WTC11 (cell line): ENCODE data around the gene FRRS1. TPM values are rescaled to one million over a fixed set of nuclear protein-coding genes. Genes with fewer than 3 reads are reported as not detected.

Experiments used
- ATAC-seq: fragments of 200-7000 bp; cut with Tn5 transposase; 2 replicates; pipeline ENCODE4 v1.10.0; 2021; ENCODE audit warnings: mild to moderate bottlenecking, moderate library complexity
- Bru-seq: library from RNA; stranded (reverse); fragments of 400-500 nt; gene quantifications from one replicate; lab custom pipeline; 2021; lab: Mats Ljungman, UMichigan
- CTCF ChIA-PET: fragments of 300-600 bp; sonication (Branson Sonifier 250); formaldehyde crosslinking; loops from one replicate; lab custom pipeline; 2021; ENCODE audit warnings: antibody characterized with exemption; lab: Charles Lee
- POLR2A ChIA-PET: fragments of 350-600 bp; sonication (Branson Sonifier 250); formaldehyde crosslinking; loops from one replicate; lab custom pipeline; 2021; ENCODE audit warnings: antibody characterized with exemption; lab: Charles Lee
- DNase-seq: peaks from one replicate; pipeline ENCODE4 v3.0.0; 2021; ENCODE audit warnings: low spot score
- H3K27ac Mint-ChIP-seq: 2 replicates; pipeline ENCODE4 v1.8.0; 2021; ENCODE audit warnings: mixed read lengths
- H3K27me3 Mint-ChIP-seq: 2 replicates; pipeline ENCODE4 v1.8.0; 2021; ENCODE audit warnings: low read depth, mild to moderate bottlenecking, moderate library complexity, mixed read lengths
- H3K36me3 Mint-ChIP-seq: 2 replicates; pipeline ENCODE4 v1.8.0; 2021; ENCODE audit warnings: mixed read lengths
- H3K4me1 Mint-ChIP-seq: 2 replicates; pipeline ENCODE4 v1.8.0; 2022; ENCODE audit warnings: mixed read lengths
- H3K4me3 Mint-ChIP-seq: 2 replicates; pipeline ENCODE4 v1.8.0; 2021; ENCODE audit warnings: mild to moderate bottlenecking, moderate library complexity, mixed read lengths
- H3K9me3 Mint-ChIP-seq: 2 replicates; pipeline ENCODE4 v1.8.0; 2021; ENCODE audit warnings: mixed read lengths
- CREM ChIP-seq: sonication (generic); formaldehyde crosslinking; IDR thresholded peaks from 2 replicates; pipeline ENCODE4 v1.8.1; 2022; ENCODE audit warnings: mild to moderate bottlenecking, missing genetic modification reagents, moderate library complexity
- EMX1 ChIP-seq: fragments of 250-450 bp; sonication (Bioruptor Pico); IDR thresholded peaks from 2 replicates; pipeline ENCODE4 v1.8.0; 2021; ENCODE audit warnings: mild to moderate bottlenecking
- GABPB1 ChIP-seq: sonication (generic); formaldehyde crosslinking; IDR thresholded peaks from 2 replicates; pipeline ENCODE4 v1.8.1; 2023; ENCODE audit warnings: mild to moderate bottlenecking, missing genetic modification reagents
- GRHL2 ChIP-seq: fragments of 250-450 bp; sonication (Bioruptor Pico); IDR thresholded peaks from 2 replicates; pipeline ENCODE4 v1.8.0; 2022; ENCODE audit warnings: mild to moderate bottlenecking, moderate library complexity; ENCODE audit not compliant: insufficient replicate concordance, severe bottlenecking
- JAZF1 ChIP-seq: fragments of 250-450 bp; sonication (Bioruptor Pico); IDR thresholded peaks from 2 replicates; pipeline ENCODE4 v1.9.0; 2021; ENCODE audit warnings: moderate library complexity, mild to moderate bottlenecking, inconsistent platforms
- MYBL2 ChIP-seq: sonication (generic); formaldehyde crosslinking; IDR thresholded peaks from 2 replicates; pipeline ENCODE4 v1.8.1; 2023; ENCODE audit warnings: mild to moderate bottlenecking, moderate library complexity, missing genetic modification reagents
- NFATC4 ChIP-seq: fragments of 250-450 bp; sonication (Bioruptor Pico); IDR thresholded peaks from 2 replicates; pipeline ENCODE4 v1.9.0; 2021; ENCODE audit warnings: mild to moderate bottlenecking
- NFYB ChIP-seq: sonication (generic); formaldehyde crosslinking; conservative IDR thresholded peaks from 2 replicates; pipeline ENCODE4 v1.8.0; 2022; ENCODE audit warnings: low read depth, missing genetic modification reagents
- NR3C1 ChIP-seq: sonication (generic); formaldehyde crosslinking; conservative IDR thresholded peaks from 2 replicates; pipeline ENCODE4 v1.8.1; 2023; ENCODE audit warnings: low read depth, mild to moderate bottlenecking, missing genetic modification reagents
- TEAD4 ChIP-seq: sonication (generic); formaldehyde crosslinking; IDR thresholded peaks from 2 replicates; pipeline ENCODE4 v1.8.0; 2022; ENCODE audit warnings: mild to moderate bottlenecking, missing genetic modification reagents
- ZBTB21 ChIP-seq: sonication (generic); formaldehyde crosslinking; IDR thresholded peaks from 2 replicates; pipeline ENCODE4 v1.8.1; 2023; ENCODE audit warnings: mild to moderate bottlenecking, missing genetic modification reagents, borderline replicate concordance
- long read RNA-seq, 3 experiments: library from RNA in 1 of 3; library from capped mRNA in 1 of 3; library from polyadenylated mRNA in 1 of 3; unstranded in 2 of 3; stranded (forward) in 1 of 3; transcript quantifications; one replicate each; pipeline ENCODE4 v2.0.0, GENCODE V29; 2021
- total RNA-seq: library from RNA; stranded (reverse); gene quantifications from 3 replicates; pipeline ENCODE4 v1.2.3, GENCODE V29; 2021
- TF ChIP-seq, protein P1 (sequence below): sonication (generic); formaldehyde crosslinking; IDR thresholded peaks from 2 replicates; pipeline ENCODE4 v1.8.0; 2022; ENCODE audit warnings: mild to moderate bottlenecking, missing genetic modification reagents
- TF ChIP-seq, protein P2 (sequence below): fragments of 250-450 bp; sonication (Bioruptor Pico); IDR thresholded peaks from 2 replicates; pipeline ENCODE4 v1.9.0; 2021; ENCODE audit warnings: moderate library complexity, mild to moderate bottlenecking, inconsistent platforms, borderline replicate concordance
- TF ChIP-seq, protein P3 (sequence below): sonication (generic); formaldehyde crosslinking; IDR thresholded peaks from 2 replicates; pipeline ENCODE4 v1.8.1; 2022; ENCODE audit warnings: low read depth, mild to moderate bottlenecking, moderate library complexity, missing genetic modification reagents, borderline replicate concordance
- TF ChIP-seq, protein P4 (sequence below): sonication (generic); formaldehyde crosslinking; IDR thresholded peaks from 2 replicates; pipeline ENCODE4 v1.8.0; 2023; ENCODE audit warnings: mild to moderate bottlenecking, missing genetic modification reagents
- TF ChIP-seq, protein P5 (sequence below): sonication (generic); formaldehyde crosslinking; IDR thresholded peaks from 2 replicates; pipeline ENCODE4 v1.8.1; 2022; ENCODE audit warnings: mild to moderate bottlenecking, moderate library complexity, missing genetic modification reagents
- TF ChIP-seq, protein P6 (sequence below): sonication (generic); formaldehyde crosslinking; IDR thresholded peaks from 2 replicates; pipeline ENCODE4 v1.8.1; 2023; ENCODE audit warnings: mild to moderate bottlenecking, missing genetic modification reagents, moderate library complexity
- TF ChIP-seq, protein P7 (sequence below): sonication (generic); formaldehyde crosslinking; IDR thresholded peaks from 2 replicates; pipeline ENCODE4 v1.8.1; 2022; ENCODE audit warnings: low read depth, missing genetic modification reagents, borderline replicate concordance

Gene FRRS1, protein sequence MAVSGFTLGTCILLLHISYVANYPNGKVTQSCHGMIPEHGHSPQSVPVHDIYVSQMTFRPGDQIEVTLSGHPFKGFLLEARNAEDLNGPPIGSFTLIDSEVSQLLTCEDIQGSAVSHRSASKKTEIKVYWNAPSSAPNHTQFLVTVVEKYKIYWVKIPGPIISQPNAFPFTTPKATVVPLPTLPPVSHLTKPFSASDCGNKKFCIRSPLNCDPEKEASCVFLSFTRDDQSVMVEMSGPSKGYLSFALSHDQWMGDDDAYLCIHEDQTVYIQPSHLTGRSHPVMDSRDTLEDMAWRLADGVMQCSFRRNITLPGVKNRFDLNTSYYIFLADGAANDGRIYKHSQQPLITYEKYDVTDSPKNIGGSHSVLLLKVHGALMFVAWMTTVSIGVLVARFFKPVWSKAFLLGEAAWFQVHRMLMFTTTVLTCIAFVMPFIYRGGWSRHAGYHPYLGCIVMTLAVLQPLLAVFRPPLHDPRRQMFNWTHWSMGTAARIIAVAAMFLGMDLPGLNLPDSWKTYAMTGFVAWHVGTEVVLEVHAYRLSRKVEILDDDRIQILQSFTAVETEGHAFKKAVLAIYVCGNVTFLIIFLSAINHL
- total RNA-seq (6.0 to 6.2 TPM (median 6.1 TPM) in 3 replicates), Bru-seq, nascent RNA (percentile 60 among the genes with signal in this experiment)
- long read RNA-seq, experiment 1, partial matches to known transcripts, result 1 of 5 reads
- long read RNA-seq, experiment 1, other reads (novel, unspliced or antisense), result 2 of 5 reads
- long read RNA-seq, experiment 2, partial matches to known transcripts, result 1 of 2 reads
- long read RNA-seq, experiment 2, other reads (novel, unspliced or antisense), result 1 of 2 reads
- long read RNA-seq, experiment 3, result 0 reads

DNA sequence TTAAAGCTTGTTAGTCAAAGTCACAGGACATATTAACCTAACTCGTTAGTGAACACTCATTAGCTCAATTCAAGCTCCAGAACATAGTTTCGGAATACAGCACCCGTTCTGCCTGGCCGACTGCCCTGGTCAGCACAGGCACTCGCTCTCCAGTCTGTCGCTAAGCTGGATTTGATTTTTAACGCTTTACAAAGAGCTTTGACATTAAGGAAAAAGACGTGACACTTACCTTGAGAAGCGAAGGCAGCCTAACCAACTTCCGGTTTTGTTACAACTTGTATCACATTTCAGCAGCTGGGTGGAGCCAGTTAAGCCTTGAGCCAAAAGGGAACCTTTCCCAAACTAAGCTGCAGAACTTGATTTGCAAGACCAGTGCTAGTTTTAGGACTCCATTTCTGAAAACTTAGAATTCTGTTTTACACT lies at the start of gene FRRS1:
Gene FRRS1, minus strand, starts transcription at position 258 of the 423 bp plus-strand sequence. CDS start 17,867 bp downstream, outside the sequence.
- H3K9me3 Mint-ChIP-seq, result no peaks in the 10 kb centered on the region
- peak within 1 kb of the TSS; percentile 85 for H3K4me3 Mint-ChIP-seq
- ChIA-PET CTCF (interaction anchor here (0.7 to 1.4 kb wide), 2 partner anchors 12 to 37 kb away, joined by 3 to 5 read pairs; no protein-coding TSS in a partner anchor), POLR2A (no interaction called here)
- ATAC-seq (peak; percentile 91), DNase-seq (peak; percentile 48)
- H3K27me3 Mint-ChIP-seq, result peaks cover 18% of the 10 kb centered on the region
- H3K27ac Mint-ChIP-seq, result peak within 1 kb of the TSS; percentile 89
- 0 out of 2 replicates have a peak, but pooled peaks cover under 1% of the 10 kb centered on the region for H3K36me3 Mint-ChIP-seq
- peaks cover 34% of the 10 kb centered on the region for H3K4me1 Mint-ChIP-seq
- no peak for TF ChIP-seq NR3C1 (CRISPR knock-in tag)
- TF ChIP-seq, protein P1, sequence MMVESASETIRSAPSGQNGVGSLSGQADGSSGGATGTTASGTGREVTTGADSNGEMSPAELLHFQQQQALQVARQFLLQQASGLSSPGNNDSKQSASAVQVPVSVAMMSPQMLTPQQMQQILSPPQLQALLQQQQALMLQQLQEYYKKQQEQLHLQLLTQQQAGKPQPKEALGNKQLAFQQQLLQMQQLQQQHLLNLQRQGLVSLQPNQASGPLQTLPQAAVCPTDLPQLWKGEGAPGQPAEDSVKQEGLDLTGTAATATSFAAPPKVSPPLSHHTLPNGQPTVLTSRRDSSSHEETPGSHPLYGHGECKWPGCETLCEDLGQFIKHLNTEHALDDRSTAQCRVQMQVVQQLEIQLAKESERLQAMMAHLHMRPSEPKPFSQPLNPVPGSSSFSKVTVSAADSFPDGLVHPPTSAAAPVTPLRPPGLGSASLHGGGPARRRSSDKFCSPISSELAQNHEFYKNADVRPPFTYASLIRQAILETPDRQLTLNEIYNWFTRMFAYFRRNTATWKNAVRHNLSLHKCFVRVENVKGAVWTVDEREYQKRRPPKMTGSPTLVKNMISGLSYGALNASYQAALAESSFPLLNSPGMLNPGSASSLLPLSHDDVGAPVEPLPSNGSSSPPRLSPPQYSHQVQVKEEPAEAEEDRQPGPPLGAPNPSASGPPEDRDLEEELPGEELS (CRISPR knock-in tag), result peak; percentile 20; the same call in 1 of the 2 replicates

DNA sequence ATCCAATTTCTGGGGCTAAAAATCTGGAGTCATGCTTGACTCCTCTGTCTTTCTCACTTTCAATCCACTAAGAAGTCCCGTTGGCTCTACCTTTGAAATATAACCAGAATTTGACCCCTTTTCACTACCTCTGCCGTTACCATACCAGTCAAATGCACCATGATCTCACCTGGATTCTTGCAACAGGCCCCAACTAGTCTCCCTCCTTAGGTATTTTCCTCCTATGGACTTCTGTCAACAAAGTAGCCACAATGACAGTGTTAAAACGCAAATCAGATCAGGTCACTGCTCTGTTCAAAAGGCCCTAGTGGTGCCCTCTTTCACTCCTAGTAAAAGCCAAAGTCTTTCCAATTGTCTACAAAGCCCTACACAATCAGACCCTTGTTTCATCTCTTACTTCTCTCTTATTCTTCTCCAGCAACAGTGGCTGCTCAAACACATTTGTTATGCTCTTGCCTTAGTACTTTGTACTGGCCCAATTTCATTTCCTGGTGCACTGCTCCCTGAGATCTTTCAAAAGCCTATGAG lies 48.0 kb upstream of the FRRS1 start:
- no peak for DNase-seq
- ChIA-PET CTCF (no interaction called here), POLR2A (no interaction called here)
- no peak overlapping the region for H3K27ac Mint-ChIP-seq
- no peak overlapping the region for H3K4me3 Mint-ChIP-seq
- H3K4me1 Mint-ChIP-seq, result peaks cover 7% of the 10 kb centered on the region
- H3K9me3 Mint-ChIP-seq, result no peaks in the 10 kb centered on the region
- no peaks in the 10 kb centered on the region for H3K36me3 Mint-ChIP-seq
- peak; percentile 26 for ATAC-seq
- no peaks in the 10 kb centered on the region for H3K27me3 Mint-ChIP-seq
- TF ChIP-seq GABPB1 (no peak), NFATC4 (no peak), ZBTB21 (CRISPR knock-in tag) (no peak), TEAD4 (no peak), MYBL2 (CRISPR knock-in tag) (no peak), CREM (no peak), NFYB (CRISPR knock-in tag) (no peak), JAZF1 (no peak), GRHL2 (CRISPR knock-in tag) (no peak), EMX1 (CRISPR knock-in tag) (no peak)
- TF ChIP-seq, protein P2, sequence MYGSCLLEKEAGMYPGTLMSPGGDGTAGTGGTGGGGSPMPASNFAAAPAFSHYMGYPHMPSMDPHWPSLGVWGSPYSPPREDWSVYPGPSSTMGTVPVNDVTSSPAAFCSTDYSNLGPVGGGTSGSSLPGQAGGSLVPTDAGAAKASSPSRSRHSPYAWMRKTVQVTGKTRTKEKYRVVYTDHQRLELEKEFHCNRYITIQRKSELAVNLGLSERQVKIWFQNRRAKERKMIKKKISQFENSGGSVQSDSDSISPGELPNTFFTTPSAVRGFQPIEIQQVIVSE, result no peak
- TF ChIP-seq, protein P3, sequence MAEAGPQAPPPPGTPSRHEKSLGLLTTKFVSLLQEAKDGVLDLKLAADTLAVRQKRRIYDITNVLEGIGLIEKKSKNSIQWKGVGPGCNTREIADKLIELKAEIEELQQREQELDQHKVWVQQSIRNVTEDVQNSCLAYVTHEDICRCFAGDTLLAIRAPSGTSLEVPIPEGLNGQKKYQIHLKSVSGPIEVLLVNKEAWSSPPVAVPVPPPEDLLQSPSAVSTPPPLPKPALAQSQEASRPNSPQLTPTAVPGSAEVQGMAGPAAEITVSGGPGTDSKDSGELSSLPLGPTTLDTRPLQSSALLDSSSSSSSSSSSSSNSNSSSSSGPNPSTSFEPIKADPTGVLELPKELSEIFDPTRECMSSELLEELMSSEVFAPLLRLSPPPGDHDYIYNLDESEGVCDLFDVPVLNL (CRISPR knock-in tag), result no peak
- TF ChIP-seq, protein P4, sequence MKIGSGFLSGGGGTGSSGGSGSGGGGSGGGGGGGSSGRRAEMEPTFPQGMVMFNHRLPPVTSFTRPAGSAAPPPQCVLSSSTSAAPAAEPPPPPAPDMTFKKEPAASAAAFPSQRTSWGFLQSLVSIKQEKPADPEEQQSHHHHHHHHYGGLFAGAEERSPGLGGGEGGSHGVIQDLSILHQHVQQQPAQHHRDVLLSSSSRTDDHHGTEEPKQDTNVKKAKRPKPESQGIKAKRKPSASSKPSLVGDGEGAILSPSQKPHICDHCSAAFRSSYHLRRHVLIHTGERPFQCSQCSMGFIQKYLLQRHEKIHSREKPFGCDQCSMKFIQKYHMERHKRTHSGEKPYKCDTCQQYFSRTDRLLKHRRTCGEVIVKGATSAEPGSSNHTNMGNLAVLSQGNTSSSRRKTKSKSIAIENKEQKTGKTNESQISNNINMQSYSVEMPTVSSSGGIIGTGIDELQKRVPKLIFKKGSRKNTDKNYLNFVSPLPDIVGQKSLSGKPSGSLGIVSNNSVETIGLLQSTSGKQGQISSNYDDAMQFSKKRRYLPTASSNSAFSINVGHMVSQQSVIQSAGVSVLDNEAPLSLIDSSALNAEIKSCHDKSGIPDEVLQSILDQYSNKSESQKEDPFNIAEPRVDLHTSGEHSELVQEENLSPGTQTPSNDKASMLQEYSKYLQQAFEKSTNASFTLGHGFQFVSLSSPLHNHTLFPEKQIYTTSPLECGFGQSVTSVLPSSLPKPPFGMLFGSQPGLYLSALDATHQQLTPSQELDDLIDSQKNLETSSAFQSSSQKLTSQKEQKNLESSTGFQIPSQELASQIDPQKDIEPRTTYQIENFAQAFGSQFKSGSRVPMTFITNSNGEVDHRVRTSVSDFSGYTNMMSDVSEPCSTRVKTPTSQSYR (CRISPR knock-in tag), result no peak
- TF ChIP-seq, protein P1 (CRISPR knock-in tag), result no peak
- TF ChIP-seq, protein P5, sequence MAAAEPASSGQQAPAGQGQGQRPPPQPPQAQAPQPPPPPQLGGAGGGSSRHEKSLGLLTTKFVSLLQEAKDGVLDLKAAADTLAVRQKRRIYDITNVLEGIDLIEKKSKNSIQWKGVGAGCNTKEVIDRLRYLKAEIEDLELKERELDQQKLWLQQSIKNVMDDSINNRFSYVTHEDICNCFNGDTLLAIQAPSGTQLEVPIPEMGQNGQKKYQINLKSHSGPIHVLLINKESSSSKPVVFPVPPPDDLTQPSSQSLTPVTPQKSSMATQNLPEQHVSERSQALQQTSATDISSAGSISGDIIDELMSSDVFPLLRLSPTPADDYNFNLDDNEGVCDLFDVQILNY (CRISPR knock-in tag), result no peak
- TF ChIP-seq, protein P6, sequence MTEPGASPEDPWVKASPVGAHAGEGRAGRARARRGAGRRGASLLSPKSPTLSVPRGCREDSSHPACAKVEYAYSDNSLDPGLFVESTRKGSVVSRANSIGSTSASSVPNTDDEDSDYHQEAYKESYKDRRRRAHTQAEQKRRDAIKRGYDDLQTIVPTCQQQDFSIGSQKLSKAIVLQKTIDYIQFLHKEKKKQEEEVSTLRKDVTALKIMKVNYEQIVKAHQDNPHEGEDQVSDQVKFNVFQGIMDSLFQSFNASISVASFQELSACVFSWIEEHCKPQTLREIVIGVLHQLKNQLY (CRISPR knock-in tag), result no peak
- TF ChIP-seq, protein P7, sequence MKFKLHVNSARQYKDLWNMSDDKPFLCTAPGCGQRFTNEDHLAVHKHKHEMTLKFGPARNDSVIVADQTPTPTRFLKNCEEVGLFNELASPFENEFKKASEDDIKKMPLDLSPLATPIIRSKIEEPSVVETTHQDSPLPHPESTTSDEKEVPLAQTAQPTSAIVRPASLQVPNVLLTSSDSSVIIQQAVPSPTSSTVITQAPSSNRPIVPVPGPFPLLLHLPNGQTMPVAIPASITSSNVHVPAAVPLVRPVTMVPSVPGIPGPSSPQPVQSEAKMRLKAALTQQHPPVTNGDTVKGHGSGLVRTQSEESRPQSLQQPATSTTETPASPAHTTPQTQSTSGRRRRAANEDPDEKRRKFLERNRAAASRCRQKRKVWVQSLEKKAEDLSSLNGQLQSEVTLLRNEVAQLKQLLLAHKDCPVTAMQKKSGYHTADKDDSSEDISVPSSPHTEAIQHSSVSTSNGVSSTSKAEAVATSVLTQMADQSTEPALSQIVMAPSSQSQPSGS (CRISPR knock-in tag), result no peak
